Uterus (tissue), 2 donors: ENCODE results near the gene CKS1B.

Experiments
- POLR2A ChIP-seq, 2 donors: fragments of 450-650 bp; IDR thresholded peaks; one replicate each; pipeline ENCODE4 v1.6.1; 2016; ENCODE audit warnings: antibody characterized with exemption in 2 of 2, mild to moderate bottlenecking in 1 of 2, moderate library complexity in 1 of 2
- TF ChIP-seq, protein P1 (sequence below), 4 experiments: fragments of 200-600 bp in 2 of 4; fragments of 450-650 bp in 2 of 4; sonication (generic) in 2 of 4; IDR thresholded peaks; one replicate each; pipeline ENCODE4 v1.5.1; 2016 to 2019; ENCODE audit warnings: antibody characterized with exemption in 4 of 4, mild to moderate bottlenecking in 2 of 4, moderate library complexity in 1 of 4

DNA sequence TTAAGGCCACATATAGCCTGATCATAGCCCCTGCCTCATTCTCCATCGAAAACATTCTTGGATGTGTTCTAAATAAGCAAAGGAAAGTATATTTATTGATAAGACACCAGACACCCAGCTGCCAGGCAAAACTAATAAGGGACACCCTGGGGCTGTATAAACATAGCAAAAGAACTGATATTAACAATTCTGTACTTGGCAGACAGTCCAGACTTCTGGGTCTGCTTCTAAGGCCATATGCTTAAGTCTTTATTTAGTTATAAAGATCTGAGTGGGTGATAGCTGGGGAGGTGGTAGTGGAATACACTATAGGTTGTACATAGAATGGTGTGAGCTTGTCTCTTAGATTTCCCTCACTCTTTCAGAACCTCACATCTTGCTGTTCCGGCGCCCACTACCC, 3.9 kb downstream of the CKS1B start:
- TF ChIP-seq, protein P1, sequence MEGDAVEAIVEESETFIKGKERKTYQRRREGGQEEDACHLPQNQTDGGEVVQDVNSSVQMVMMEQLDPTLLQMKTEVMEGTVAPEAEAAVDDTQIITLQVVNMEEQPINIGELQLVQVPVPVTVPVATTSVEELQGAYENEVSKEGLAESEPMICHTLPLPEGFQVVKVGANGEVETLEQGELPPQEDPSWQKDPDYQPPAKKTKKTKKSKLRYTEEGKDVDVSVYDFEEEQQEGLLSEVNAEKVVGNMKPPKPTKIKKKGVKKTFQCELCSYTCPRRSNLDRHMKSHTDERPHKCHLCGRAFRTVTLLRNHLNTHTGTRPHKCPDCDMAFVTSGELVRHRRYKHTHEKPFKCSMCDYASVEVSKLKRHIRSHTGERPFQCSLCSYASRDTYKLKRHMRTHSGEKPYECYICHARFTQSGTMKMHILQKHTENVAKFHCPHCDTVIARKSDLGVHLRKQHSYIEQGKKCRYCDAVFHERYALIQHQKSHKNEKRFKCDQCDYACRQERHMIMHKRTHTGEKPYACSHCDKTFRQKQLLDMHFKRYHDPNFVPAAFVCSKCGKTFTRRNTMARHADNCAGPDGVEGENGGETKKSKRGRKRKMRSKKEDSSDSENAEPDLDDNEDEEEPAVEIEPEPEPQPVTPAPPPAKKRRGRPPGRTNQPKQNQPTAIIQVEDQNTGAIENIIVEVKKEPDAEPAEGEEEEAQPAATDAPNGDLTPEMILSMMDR (IDR thresholded peaks at IDR 0.05), result no peak
- TF ChIP-seq POLR2A (IDR thresholded peaks at IDR 0.05), result no peak
